ENCODE results near the gene ABHD18. TPM values are rescaled to one million over a fixed set of nuclear protein-coding genes. Genes with fewer than 3 reads are reported as not detected.
"Not testable (repeated sequence)": the region's sequence is repeated elsewhere in the genome, so short reads cannot be mapped to it uniquely, and the experiment has no call there.

The ABHD18 gene
- total RNA-seq, 1 donor = 8.6 TPM

DNA sequence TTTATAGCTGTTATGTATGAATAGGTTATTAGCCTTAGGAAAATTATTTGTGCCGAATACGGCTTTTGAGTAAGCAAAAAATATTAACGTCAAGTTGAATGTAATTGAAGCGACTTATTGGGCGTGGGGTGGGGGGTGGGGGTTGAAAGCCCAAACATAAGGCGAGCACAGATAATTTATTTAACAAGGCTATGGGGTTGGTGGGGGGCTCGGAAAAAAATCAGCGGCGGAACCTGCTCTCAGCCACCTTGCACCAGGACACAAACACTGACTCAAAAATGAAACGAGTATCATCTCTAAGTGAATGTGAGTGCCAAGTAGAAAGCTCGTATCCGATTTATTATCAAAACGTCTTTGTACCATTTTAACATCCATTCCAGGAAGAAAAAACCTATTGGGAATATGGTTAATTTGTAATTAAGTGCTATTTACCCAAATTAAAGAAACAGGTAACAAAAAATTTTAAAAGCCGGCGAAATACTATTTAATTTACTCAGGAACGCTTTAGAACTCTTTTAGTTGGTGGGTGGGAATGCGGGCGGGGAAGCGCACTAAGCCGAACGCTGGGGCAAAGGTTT, 95.0 kb downstream of the ABHD18 start:
- TF ChIP-seq, protein P1, sequence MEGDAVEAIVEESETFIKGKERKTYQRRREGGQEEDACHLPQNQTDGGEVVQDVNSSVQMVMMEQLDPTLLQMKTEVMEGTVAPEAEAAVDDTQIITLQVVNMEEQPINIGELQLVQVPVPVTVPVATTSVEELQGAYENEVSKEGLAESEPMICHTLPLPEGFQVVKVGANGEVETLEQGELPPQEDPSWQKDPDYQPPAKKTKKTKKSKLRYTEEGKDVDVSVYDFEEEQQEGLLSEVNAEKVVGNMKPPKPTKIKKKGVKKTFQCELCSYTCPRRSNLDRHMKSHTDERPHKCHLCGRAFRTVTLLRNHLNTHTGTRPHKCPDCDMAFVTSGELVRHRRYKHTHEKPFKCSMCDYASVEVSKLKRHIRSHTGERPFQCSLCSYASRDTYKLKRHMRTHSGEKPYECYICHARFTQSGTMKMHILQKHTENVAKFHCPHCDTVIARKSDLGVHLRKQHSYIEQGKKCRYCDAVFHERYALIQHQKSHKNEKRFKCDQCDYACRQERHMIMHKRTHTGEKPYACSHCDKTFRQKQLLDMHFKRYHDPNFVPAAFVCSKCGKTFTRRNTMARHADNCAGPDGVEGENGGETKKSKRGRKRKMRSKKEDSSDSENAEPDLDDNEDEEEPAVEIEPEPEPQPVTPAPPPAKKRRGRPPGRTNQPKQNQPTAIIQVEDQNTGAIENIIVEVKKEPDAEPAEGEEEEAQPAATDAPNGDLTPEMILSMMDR (IDR thresholded peaks at IDR 0.05; ENCODE audit: insufficient read depth, low read depth, low read length) = no peak
- DNase-seq (ENCODE audit: low read depth) = peak; percentile 30
- peak overlapping the region; percentile 90 for H3K4me3 ChIP-seq (ENCODE audit: low read depth, low read length)

- peak within 1 kb of the TSS; percentile 90 for H3K4me3 ChIP-seq (ENCODE audit: low read depth, low read length)
- TF ChIP-seq, protein P1 (IDR thresholded peaks at IDR 0.05; ENCODE audit: insufficient read depth, low read depth, low read length) = no peak
- DNase-seq (ENCODE audit: low read depth) = peak; percentile 97
These were observed 95.7 kb downstream of the ABHD18 start, which contains the start of gene LARP1B for GRCh38 chr4:128060699-128061565. LARP1B (plus strand) TSS chr4:128061312; CDS start chr4:128074952, 13,640 bp downstream.

DNA sequence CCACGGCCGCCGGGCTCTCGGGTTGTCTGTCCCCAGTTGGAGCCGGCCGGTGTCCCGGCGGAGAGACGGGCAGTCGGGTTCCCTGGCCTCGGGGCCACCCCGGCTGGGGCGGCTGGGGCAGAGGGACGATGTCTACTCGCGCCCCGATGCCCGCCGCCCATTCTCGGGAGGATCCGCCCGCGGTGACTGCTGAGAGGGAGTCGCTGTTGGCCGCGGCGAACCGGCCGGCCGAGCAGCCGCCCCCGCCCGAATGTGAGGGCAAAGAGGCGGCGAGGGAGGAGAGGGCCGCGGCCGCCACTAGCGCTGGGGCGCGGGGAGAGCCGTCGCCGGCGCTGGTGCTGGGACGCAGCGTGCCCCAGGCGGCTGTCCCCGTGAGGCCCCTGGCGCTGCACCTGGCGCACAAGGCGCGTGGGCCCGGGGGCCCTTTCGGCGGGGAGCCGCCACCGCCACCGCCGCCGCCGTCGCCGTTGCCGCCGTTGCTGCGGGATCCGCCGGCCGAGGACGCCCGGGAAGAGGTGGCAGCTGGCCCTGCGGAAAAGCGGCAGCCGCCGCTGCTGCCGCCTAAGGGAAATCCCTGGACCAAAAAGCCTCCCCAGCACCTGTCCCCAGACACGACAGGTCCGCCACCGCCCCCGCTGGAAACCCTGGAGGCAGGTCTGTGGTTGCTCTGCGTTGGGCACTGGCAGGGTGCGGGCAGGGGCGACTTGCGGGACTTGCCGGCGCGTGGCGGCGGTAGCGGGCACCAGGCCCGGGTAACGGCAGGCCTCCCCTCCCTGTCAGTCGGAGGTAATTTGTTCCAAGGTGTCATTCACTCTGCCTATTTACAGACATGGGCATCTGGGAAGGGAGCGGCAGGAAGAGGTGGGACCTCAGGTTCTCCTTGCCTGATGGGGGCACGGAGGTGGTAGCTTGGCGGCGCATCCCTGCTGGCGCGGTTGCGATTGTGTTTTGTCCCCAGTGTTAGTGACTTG, 96.6 kb downstream of the ABHD18 start:
- TF ChIP-seq, protein P1 (IDR thresholded peaks at IDR 0.05; ENCODE audit: insufficient read depth, low read depth, low read length) = no peak
- peak; percentile 38 for DNase-seq (ENCODE audit: low read depth)
- peak overlapping the region; percentile 90 for H3K4me3 ChIP-seq (ENCODE audit: low read depth, low read length)

- DNase-seq (ENCODE audit: low read depth); H3K4me3 ChIP-seq (ENCODE audit: low read depth, low read length): not testable (repeated sequence)
These were observed 101.2 kb downstream of the ABHD18 start for GRCh38 chr4:128066453-128066820.

DNA sequence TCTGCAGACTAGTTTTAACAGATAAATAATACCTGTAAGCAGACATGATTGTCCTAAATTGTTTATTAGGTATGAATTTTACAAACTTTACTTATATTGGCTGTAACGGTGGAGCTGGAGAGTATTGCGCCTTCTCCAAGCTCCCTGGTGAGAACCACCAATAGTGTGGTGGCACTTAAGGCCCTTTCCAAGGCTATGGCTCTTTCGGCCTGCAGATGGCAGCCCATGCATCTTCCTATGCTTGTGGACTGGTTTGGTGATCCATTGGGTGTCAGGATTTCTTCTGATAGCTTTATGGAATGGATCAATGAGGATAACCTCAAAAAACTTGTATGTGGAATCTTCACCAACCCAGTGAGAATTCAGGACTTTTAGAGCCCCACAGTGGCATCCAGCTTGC, 103.7 kb downstream of the ABHD18 start:
- peak; percentile 41 for DNase-seq (ENCODE audit: low read depth)
- TF ChIP-seq, protein P1 (IDR thresholded peaks at IDR 0.05; ENCODE audit: insufficient read depth, low read depth, low read length) = peak; percentile 54
- no peak overlapping the region for H3K4me3 ChIP-seq (ENCODE audit: low read depth, low read length)

GRCh38 chr4:128076464-128076863, 111.3 kb downstream of the ABHD18 start:
- DNase-seq (ENCODE audit: low read depth) = no peak
- TF ChIP-seq, protein P1 (IDR thresholded peaks at IDR 0.05; ENCODE audit: insufficient read depth, low read depth, low read length) = no peak

More at GRCh38 chr4:128076464-128076863, 111.3 kb downstream of the ABHD18 start:
- no peak overlapping the region for H3K4me3 ChIP-seq (ENCODE audit: low read depth, low read length)

Other genes starting within 250 kb of the ABHD18 start
- not detected in 2 replicates for gene SLC25A31, start 235.0 kb upstream of the ABHD18 start, total RNA-seq
- 2.3 and 6.5 TPM in 2 replicates for gene HSPA4L, start 183.1 kb upstream of the ABHD18 start, total RNA-seq
- gene PLK4, start 84.5 kb upstream of the ABHD18 start, total RNA-seq = 5.8 and 11.7 TPM in 2 replicates
- gene MFSD8, start 233 bp upstream of the ABHD18 start, total RNA-seq = 21.6 and 28.1 TPM in 2 replicates
- gene LARP1B, start 95.9 kb downstream of the ABHD18 start, total RNA-seq = 22.5 and 25.5 TPM in 2 replicates